Measurements from ENCODE around the gene HOXC4. TPM values are rescaled to one million over a fixed set of nuclear protein-coding genes. Genes with fewer than 3 reads are reported as not detected.

HOXC4 gene
- total and polyA plus RNA-seq, 4 donors, result 0.02 TPM; not detected in 3

- TF ChIP-seq GABPA (IDR thresholded peaks at IDR 0.05 in 1 of 2, conservative IDR thresholded peaks at IDR 0.05 in 1 of 2) (no peak), RXRA (IDR thresholded peaks at IDR 0.05) (no peak), YY1 (IDR thresholded peaks at IDR 0.05) (no peak), REST (IDR thresholded peaks at IDR 0.05) (no peak), FOXA1 (IDR thresholded peaks at IDR 0.05) (no peak), FOXA2 (IDR thresholded peaks at IDR 0.05) (no peak), MAX (IDR thresholded peaks at IDR 0.05) (no peak), NR2F2 (IDR thresholded peaks at IDR 0.05) (no peak), CTCF (IDR thresholded peaks at IDR 0.05; ENCODE audit: low read depth, low read length, missing input control) (no peak), ZBTB33 (IDR thresholded peaks at IDR 0.05) (no peak), HNF4A (conservative IDR thresholded peaks at IDR 0.05) (no peak), SP1 (IDR thresholded peaks at IDR 0.05) (no peak), RAD21 (IDR thresholded peaks at IDR 0.05) (no peak)
- Histone ChIP-seq H3K4me3 (ENCODE audit: low read depth in 1 of 3, low read length in 3 of 3) (peak overlapping the region in 1 of 3 donors; percentile 7), H3K4me1 (ENCODE audit: control insufficient read depth in 4 of 4, insufficient read depth in 4 of 4, low read length in 3 of 4) (peaks cover 0 to 20% (median 4%) of the 10 kb centered on the region in 4 donors), H3K27ac (ENCODE audit: low read depth in 1 of 2, low read length in 2 of 2) (no peak overlapping the region), H3K27me3 (ENCODE audit: control insufficient read depth in 4 of 4, insufficient read depth in 4 of 4, low read length in 3 of 4) (peaks cover 12 to 28% (median 17%) of the 10 kb centered on the region in 4 donors), H3K9ac (ENCODE audit: low read depth in 1 of 2, low read length in 2 of 2) (no peak overlapping the region), H3K36me3 (ENCODE audit: control insufficient read depth in 4 of 4, insufficient read depth in 3 of 4, low read depth in 1 of 4, low read length in 3 of 4) (no peaks in the 10 kb centered on the region), H3K9me3 (ENCODE audit: control insufficient read depth in 4 of 4, low read length in 3 of 4) (peaks cover 0 to 3% (median 0%) of the 10 kb centered on the region in 4 donors)
- 8% methylated on average over 57 of the region's 57 CpGs for WGBS
- no peak for DNase-seq (ENCODE audit: low spot score)
These were observed 19.5 kb upstream of the HOXC4 start for GRCh38 chr12:54033980-54034784.

- no peaks in the 10 kb centered on the region for H3K36me3 ChIP-seq (ENCODE audit: control insufficient read depth in 4 of 4, insufficient read depth in 3 of 4, low read depth in 1 of 4, low read length in 3 of 4)
- H3K9ac ChIP-seq (ENCODE audit: low read depth in 1 of 2, low read length in 2 of 2), result no peak overlapping the region
- DNase-seq (ENCODE audit: low spot score), result no peak
- peaks cover 0 to 3% (median 0%) of the 10 kb centered on the region in 4 donors for H3K9me3 ChIP-seq (ENCODE audit: control insufficient read depth in 4 of 4, low read length in 3 of 4)
- no peak for TF ChIP-seq RAD21 (IDR thresholded peaks at IDR 0.05)
- no peak for TF ChIP-seq ZBTB33 (IDR thresholded peaks at IDR 0.05)
- no peak overlapping the region for H3K4me3 ChIP-seq (ENCODE audit: low read depth in 1 of 3, low read length in 3 of 3)
- H3K27me3 ChIP-seq (ENCODE audit: control insufficient read depth in 4 of 4, insufficient read depth in 4 of 4, low read length in 3 of 4), result peaks cover 10 to 35% (median 17%) of the 10 kb centered on the region in 4 donors
- peaks cover 0 to 14% (median 2%) of the 10 kb centered on the region in 4 donors for H3K4me1 ChIP-seq (ENCODE audit: control insufficient read depth in 4 of 4, insufficient read depth in 4 of 4, low read length in 3 of 4)
- H3K27ac ChIP-seq (ENCODE audit: low read depth in 1 of 2, low read length in 2 of 2), result no peak overlapping the region
- 28% methylated on average over 22 of the region's 22 CpGs for WGBS
These were observed 18.8 kb upstream of the HOXC4 start for GRCh38 chr12:54034785-54035310.
